Omental fat pad (tissue), 4 donors: ENCODE measurements around the gene ANKLE2. TPM values are rescaled to one million over a fixed set of nuclear protein-coding genes. Genes with fewer than 3 reads are reported as not detected.

Experiments used
- ATAC-seq: fragments of 150-250 bp; one replicate; pipeline ENCODE4 v1.9.1; 2016; ENCODE audit warnings: mild to moderate bottlenecking, moderate library complexity; ENCODE audit not compliant: low FRiP score
- DNase-seq: peaks from one replicate; pipeline ENCODE4 v3.0.0-alpha.2; 2019; ENCODE audit warnings: low spot score
- small RNA-seq: library from RNA; depleted of rRNA; stranded (forward); fragments of <200 nt; gene quantifications from one replicate; pipeline ENCODE3, GENCODE V24; 2016
- total RNA-seq, 4 donors: library from RNA; depleted of rRNA; stranded (reverse); fragments of >200 nt; gene quantifications; one replicate each; pipeline ENCODE4 v1.1.0, GENCODE V29; 2016
- TF ChIP-seq, protein P1 (sequence below), 3 donors: fragments of 450-650 bp; IDR thresholded peaks; one replicate each; pipeline ENCODE4 v1.5.1; 2016 to 2017; ENCODE audit warnings: antibody characterized with exemption in 3 of 3, mild to moderate bottlenecking in 3 of 3, moderate library complexity in 2 of 3

ANKLE2 gene
- total RNA-seq, 4 donors from 2014 or later, result 69.0 to 187 (median 76.7) TPM

DNA sequence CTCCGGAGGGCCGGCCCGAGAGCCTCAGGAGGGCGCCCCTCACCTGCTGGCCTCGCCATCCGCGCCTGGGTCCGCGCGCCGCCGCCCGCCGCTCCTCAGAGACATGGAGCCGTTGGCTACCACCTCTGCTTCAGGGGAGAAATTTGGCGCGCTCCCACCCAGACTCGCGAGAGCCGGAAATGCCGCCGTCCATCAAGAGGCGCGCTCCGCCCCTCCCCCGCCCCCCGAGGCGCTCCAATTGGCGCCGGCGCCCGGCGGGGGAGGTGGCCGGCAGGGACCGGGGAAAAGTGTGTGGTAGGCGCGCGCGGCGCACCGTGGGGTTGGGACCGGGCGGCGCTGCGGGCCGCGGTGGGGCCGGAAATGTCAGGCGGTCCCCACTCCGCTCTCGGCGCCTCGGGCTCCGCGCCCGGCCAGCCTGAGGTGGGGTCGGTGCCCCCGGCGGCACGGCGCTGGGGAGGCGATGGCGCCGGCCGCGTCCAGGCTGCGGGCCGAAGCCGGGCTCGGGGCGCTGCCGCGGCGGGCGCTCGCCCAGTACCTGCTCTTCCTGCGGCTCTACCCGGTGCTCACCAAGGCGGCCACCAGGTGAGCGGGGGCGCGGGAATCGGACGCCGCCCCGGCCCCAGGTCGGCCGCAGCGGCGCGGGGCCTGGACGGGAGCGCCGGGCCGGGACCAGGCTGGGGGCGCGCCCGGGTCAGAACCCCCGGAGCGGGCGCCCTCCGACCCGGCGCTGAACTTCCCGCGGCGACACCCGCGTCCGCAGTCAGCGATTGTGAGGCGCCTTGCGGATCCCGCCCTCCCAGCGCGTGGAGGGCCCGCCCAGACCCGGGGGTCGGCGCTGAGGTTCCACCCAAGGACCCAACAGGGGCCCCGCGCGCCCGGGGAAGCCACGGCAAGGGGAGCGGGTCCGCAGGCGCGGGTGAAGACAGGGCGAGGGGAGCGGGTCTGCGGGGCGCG, 74.1 kb downstream of the ANKLE2 start, which contains the start of the genes POLE and PXMP2:
Gene POLE (minus strand): TSS at position 132 of the 954 bp plus-strand sequence. CDS start 27 bp downstream, at position 105.
Gene PXMP2 (plus strand): TSS at position 377 of the 954 bp plus-strand sequence. CDS start 84 bp downstream, at position 461.
- peak; percentile 87 for DNase-seq
- TF ChIP-seq, protein P1, sequence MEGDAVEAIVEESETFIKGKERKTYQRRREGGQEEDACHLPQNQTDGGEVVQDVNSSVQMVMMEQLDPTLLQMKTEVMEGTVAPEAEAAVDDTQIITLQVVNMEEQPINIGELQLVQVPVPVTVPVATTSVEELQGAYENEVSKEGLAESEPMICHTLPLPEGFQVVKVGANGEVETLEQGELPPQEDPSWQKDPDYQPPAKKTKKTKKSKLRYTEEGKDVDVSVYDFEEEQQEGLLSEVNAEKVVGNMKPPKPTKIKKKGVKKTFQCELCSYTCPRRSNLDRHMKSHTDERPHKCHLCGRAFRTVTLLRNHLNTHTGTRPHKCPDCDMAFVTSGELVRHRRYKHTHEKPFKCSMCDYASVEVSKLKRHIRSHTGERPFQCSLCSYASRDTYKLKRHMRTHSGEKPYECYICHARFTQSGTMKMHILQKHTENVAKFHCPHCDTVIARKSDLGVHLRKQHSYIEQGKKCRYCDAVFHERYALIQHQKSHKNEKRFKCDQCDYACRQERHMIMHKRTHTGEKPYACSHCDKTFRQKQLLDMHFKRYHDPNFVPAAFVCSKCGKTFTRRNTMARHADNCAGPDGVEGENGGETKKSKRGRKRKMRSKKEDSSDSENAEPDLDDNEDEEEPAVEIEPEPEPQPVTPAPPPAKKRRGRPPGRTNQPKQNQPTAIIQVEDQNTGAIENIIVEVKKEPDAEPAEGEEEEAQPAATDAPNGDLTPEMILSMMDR (IDR thresholded peaks at IDR 0.05), result no peak
- ATAC-seq, result peak; percentile 98

DNA sequence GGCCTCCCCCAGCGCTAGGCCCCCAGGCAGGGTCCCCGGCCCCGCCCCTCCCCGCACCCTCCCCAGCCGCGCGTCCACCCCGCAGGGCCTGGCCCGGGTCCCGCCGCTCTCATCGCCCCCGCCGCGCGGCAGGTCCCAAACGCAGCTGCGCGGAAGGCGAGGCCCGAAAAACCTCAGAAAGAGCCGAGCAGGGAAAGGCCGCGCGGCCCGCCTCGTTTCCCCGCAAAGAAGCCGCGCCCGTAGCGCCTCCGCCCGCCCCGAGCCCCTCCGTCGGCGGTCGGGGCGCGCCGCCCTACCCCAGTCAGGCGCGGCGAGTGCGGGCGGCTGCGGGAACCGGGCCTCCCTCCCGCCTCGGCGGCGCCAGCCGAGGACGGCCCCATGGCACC, 74.8 kb downstream of the ANKLE2 start:
- ATAC-seq, result peak; percentile 71
- DNase-seq, result no peak
- TF ChIP-seq, protein P1 (IDR thresholded peaks at IDR 0.05), result no peak

DNA sequence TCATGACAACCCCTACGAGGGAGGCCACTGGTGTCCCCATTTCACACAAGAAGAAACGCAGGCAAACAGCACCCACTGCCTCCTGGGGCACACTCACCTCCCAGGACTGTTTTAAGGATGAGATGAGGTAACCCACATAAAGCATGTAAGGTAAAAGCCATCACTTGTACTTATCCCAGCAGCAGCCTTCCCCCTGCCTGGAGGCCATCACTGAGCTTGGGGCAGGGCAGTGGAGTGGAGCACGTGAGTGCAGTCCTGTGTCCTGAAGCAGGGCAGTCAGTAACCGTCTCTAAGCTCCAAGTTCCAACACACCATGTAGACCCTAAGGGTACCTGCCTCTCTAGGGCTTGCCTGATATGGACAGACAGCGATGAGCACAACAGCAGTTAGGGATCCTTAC, 76.2 kb downstream of the ANKLE2 start:
- ATAC-seq (no peak), DNase-seq (no peak)
- TF ChIP-seq, protein P1 (IDR thresholded peaks at IDR 0.05), result no peak

DNA sequence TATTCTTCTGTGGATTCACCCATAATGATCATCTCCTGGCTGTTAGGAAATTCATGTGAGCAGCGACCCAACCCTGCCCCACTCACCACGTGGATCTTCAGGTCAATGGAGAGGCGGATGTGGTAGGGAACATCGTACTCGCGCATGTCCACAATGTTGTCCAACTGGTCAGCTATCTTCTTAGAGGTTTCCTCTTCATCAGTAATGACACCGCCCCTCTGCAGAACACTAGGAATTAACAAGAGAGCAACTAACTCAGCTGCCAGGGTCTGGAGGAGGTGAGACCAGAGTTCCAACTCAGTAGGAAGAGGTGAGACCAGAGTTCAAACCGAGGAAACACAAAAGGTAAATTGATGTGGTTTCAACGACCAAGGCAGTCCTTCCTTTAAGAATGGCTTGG, 84.1 kb downstream of the ANKLE2 start:
- ATAC-seq, result no peak
- TF ChIP-seq, protein P1 (IDR thresholded peaks at IDR 0.05), result no peak
- DNase-seq, result no peak

DNA sequence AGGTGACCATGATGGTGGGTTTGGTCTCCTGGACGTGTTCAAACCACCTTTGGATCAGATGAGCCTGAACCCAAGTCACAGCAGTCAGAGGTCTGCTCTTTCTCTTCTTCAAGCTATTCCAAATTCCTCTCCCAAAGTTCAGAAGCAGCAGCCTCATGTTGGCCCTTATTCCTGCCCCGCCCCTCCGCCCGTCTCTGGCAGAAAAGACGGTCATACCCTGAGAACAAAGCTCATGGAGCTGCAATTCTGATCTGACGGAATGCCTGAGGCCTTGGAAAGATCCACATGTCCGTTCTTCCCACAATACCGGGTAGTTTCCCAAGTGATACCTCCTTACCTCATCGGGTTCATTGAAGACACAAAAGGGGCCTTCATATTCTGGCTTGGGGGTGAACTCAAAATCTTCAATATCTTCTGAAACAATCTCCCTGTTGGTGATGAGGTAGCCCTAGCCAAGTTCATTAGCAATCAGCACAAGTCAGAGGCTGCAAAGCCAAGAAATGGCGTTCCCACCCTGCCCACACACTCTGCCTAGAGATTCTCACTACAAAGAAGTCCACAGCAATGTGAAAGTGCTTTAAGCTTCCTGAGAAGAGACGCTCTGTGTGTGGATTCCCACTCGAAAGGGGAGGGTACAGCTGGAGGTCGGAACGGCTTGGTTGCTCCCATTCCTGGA, 85.7 kb downstream of the ANKLE2 start:
- ATAC-seq (no peak), DNase-seq (no peak)
- TF ChIP-seq, protein P1 (IDR thresholded peaks at IDR 0.05), result no peak

Small RNA genes lying within 50 kb of the gene (small RNA-seq; reads per million reads assigned to genes)
- not detected for gene RNA5SP379

Other genes starting within 250 kb of the ANKLE2 start
- gene LRCOL1, start 151.2 kb downstream of the ANKLE2 start, total RNA-seq, result not detected
- 1 to 10 TPM in 1 of 4 donors, under 1 TPM in 1, not detected in 2; 0.74 to 2.8 TPM for gene P2RX2, start 143.1 kb downstream of the ANKLE2 start, total RNA-seq
- 10 to 100 TPM; 15.8 to 60.8 (median 27.1) TPM for gene POLE, start 74.5 kb downstream of the ANKLE2 start, total RNA-seq
- 10 to 100 TPM; 22.6 to 91.4 (median 31.9) TPM for gene PXMP2, start 74.2 kb downstream of the ANKLE2 start, total RNA-seq
- gene PGAM5, start 51.0 kb downstream of the ANKLE2 start, total RNA-seq, result 10 to 100 TPM; 15.1 to 34.2 (median 19.3) TPM
- 100 to 1,000 TPM in 1 of 4 donors, 10 to 100 TPM in 3; 55.0 to 136 (median 72.5) TPM for gene GOLGA3, start 67.0 kb upstream of the ANKLE2 start, total RNA-seq
- gene CHFR, start 125.8 kb upstream of the ANKLE2 start, total RNA-seq, result 10 to 100 TPM; 17.7 to 59.9 (median 34.0) TPM
- gene ZNF605, start 194.5 kb upstream of the ANKLE2 start, total RNA-seq, result 10 to 100 TPM in 1 of 4 donors, 1 to 10 TPM in 3; 4.7 to 17.0 (median 7.3) TPM
- 10 to 100 TPM in 3 of 4 donors, 1 to 10 TPM in 1; 8.4 to 25.5 (median 13.1) TPM for gene ZNF26, start 224.5 kb upstream of the ANKLE2 start, total RNA-seq